Bronchial smooth muscle cell (primary cell): ENCODE measurements around the gene ORC5. TPM values are rescaled to one million over a fixed set of nuclear protein-coding genes. Genes with fewer than 3 reads are reported as not detected.

Experiments
- total RNA-seq: library from RNA; depleted of rRNA; stranded (reverse); fragments of >200 nt; gene quantifications from 2 replicates; pipeline ENCODE4 v1.2.1, GENCODE V29; 2014

The ORC5 gene
- 13.0 and 14.3 TPM in 2 replicates for total RNA-seq

DNA sequence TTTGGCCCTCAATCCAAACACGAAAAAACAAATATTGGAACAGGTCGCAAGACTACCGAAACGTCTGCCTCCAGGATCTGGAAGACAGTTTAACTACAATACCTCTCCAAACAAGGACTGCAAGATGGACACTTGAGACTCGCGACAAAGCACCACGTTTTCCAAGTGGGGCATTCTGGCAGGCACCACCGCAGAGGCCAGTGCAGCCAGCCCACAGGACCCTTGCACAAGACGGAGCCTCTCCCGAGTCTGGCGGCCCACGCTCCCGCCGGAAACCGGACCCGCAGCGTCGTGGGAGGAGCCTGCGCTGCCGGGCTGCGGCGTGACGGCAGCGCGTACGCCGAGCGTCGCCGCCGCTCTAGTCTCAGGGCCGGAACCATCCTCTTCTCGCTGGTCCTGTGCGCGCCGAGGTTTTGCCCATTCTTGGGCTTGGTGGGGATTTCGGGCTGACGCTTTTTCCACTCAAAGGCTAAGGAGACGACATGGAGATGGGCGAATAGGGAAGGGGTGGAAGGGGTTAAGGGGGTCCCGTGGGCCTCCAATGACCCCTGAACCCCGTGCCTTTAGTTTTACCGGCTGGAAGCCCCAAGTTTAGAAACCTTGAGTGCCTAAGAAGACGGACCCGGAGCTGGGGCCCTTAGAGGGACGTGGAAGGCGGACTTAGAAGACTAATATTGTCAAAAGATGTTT lies at the start of gene ORC5:
TSS of gene ORC5 (minus strand) at position 283 of the 690 bp plus-strand sequence. CDS start at position 174, 109 bp downstream.

Other genes starting within 250 kb of the ORC5 start
- gene RELN, start 218.4 kb downstream of the ORC5 start, total RNA-seq: 0.63 and 9.4 TPM in 2 replicates
- not detected in 2 replicates for gene LHFPL3, start 120.6 kb upstream of the ORC5 start, total RNA-seq